HG03103 (cell line): ENCODE results near the gene RBM47.

Source experiments
- ATAC-seq: cut with Tn5 transposase; IDR thresholded peaks from one replicate; pipeline ENCODE4 v1.9.1; 2021; ENCODE audit warnings: low read depth; ENCODE audit not compliant: unreplicated experiment

RBM47 gene

GRCh38 chr4:40626183-40626990, 3.3 kb downstream of the RBM47 start:
- ATAC-seq = no peak

- ATAC-seq = no peak
Observed at GRCh38 chr4:40623707-40624106, 6.0 kb downstream of the RBM47 start.

GRCh38 chr4:40622913-40623312, 6.8 kb downstream of the RBM47 start:
- ATAC-seq = no peak

- ATAC-seq = peak; percentile 61
Observed at GRCh38 chr4:40621592-40622512, 7.8 kb downstream of the RBM47 start.

- no peak for ATAC-seq
Observed at GRCh38 chr4:40621229-40621591, 8.5 kb downstream of the RBM47 start.

- ATAC-seq = no peak
Observed at GRCh38 chr4:40619600-40619999, 10.1 kb downstream of the RBM47 start.

- no peak for ATAC-seq
Observed at GRCh38 chr4:40617872-40618271, 11.8 kb downstream of the RBM47 start.

GRCh38 chr4:40614031-40614430, 15.6 kb downstream of the RBM47 start:
- no peak for ATAC-seq

- ATAC-seq = no peak
Observed at GRCh38 chr4:40613456-40613855, 16.2 kb downstream of the RBM47 start.

- ATAC-seq = no peak
Observed at GRCh38 chr4:40612831-40613230, 16.8 kb downstream of the RBM47 start.

GRCh38 chr4:40612283-40612682, 17.4 kb downstream of the RBM47 start:
- no peak for ATAC-seq

GRCh38 chr4:40608628-40609027, 21.0 kb downstream of the RBM47 start:
- no peak for ATAC-seq

GRCh38 chr4:40607221-40607620, 22.4 kb downstream of the RBM47 start:
- no peak for ATAC-seq

GRCh38 chr4:40606239-40606767, 23.4 kb downstream of the RBM47 start:
- no peak for ATAC-seq

- no peak for ATAC-seq
Observed at GRCh38 chr4:40603281-40603680, 26.4 kb downstream of the RBM47 start.

- ATAC-seq = no peak
Observed at GRCh38 chr4:40601641-40602040, 28.0 kb downstream of the RBM47 start.

- ATAC-seq = no peak
Observed at GRCh38 chr4:40600850-40601249, 28.8 kb downstream of the RBM47 start.

- no peak for ATAC-seq
Observed at GRCh38 chr4:40599431-40599830, 30.2 kb downstream of the RBM47 start.

- no peak for ATAC-seq
Observed at GRCh38 chr4:40596522-40596921, 33.1 kb downstream of the RBM47 start.

- no peak for ATAC-seq
Observed at GRCh38 chr4:40595981-40596380, 33.7 kb downstream of the RBM47 start.
